PC-3 (cell line): ENCODE results near the gene TDRD7. TPM values are rescaled to one million over a fixed set of nuclear protein-coding genes. Genes with fewer than 3 reads are reported as not detected.

Experiments used
- ATAC-seq: fragments of 200-7000 bp; cut with Tn5 transposase; 2 replicates; pipeline ENCODE4 v1.9.1; 2020; ENCODE audit warnings: mild to moderate bottlenecking, moderate library complexity
- BruUV-seq: library from RNA; stranded (reverse); fragments of 400-500 nt; replicated peaks from 2 replicates; lab custom pipeline; 2021; lab: Mats Ljungman, UMichigan
- CTCF ChIA-PET: fragments of 300-600 bp; sonication (Branson Sonifier 250); formaldehyde crosslinking; loops from one replicate; lab custom pipeline; 2022; ENCODE audit warnings: antibody characterized with exemption; lab: Charles Lee
- POLR2A ChIA-PET: fragments of 300-600 bp; sonication (Branson Sonifier 250); formaldehyde crosslinking; loops from one replicate; lab custom pipeline; 2022; ENCODE audit warnings: antibody characterized with exemption; ENCODE audit not compliant: unreplicated experiment; lab: Charles Lee
- DNase-seq: peaks from one replicate; pipeline ENCODE4 v3.0.0-alpha.2; 2015
- H2AFZ ChIP-seq: fragments of 300-600 bp; sonication (generic); 2 replicates; pipeline ENCODE4 v1.6.0; 2016; ENCODE audit warnings: antibody characterized with exemption, low read length
- H3F3A ChIP-seq: fragments of 300-600 bp; sonication (generic); one replicate; pipeline ENCODE4 v1.6.0; 2017; ENCODE audit warnings: antibody characterized with exemption, low read length, control low read depth, mild to moderate bottlenecking; ENCODE audit not compliant: unreplicated experiment
- H3K27ac ChIP-seq: fragments of 300-600 bp; sonication (generic); 2 replicates; pipeline ENCODE4 v1.5.1; 2016; ENCODE audit warnings: mild to moderate bottlenecking, low read length
- H3K27me3 ChIP-seq: fragments of 300-600 bp; sonication (generic); 2 replicates; pipeline ENCODE4 v1.6.1; 2016; ENCODE audit warnings: low read length, mixed read lengths
- H3K36me3 ChIP-seq: fragments of 300-600 bp; sonication (generic); 2 replicates; pipeline ENCODE4 v1.6.1; 2016; ENCODE audit warnings: low read depth, mixed run types, low read length, mixed read lengths
- H3K4me1 ChIP-seq: fragments of 300-600 bp; sonication (generic); 2 replicates; pipeline ENCODE4 v1.5.1; 2016; ENCODE audit warnings: low read length; ENCODE audit not compliant: insufficient read depth
- H3K4me2 ChIP-seq: fragments of 300-600 bp; sonication (generic); 2 replicates; pipeline ENCODE4 v1.6.0; 2016; ENCODE audit warnings: low read length
- H3K4me3 ChIP-seq: fragments of 300-600 bp; sonication (generic); 2 replicates; pipeline ENCODE4 v1.5.1; 2016; ENCODE audit warnings: mild to moderate bottlenecking, low read length, mixed read lengths
- H3K79me2 ChIP-seq: fragments of 300-600 bp; sonication (generic); 2 replicates; pipeline ENCODE4 v1.6.1; 2017; ENCODE audit warnings: low read length, mixed read lengths
- H3K9ac ChIP-seq: fragments of 300-600 bp; sonication (generic); 2 replicates; pipeline ENCODE4 v1.6.0; 2016; ENCODE audit warnings: mild to moderate bottlenecking, low read length
- H3K9me2 ChIP-seq: fragments of 300-600 bp; sonication (generic); replicated peaks from 2 replicates; pipeline ENCODE4 v1.6.1; 2016; ENCODE audit warnings: mixed run types, low read length, mixed read lengths
- H3K9me3 ChIP-seq: fragments of 300-600 bp; sonication (generic); 2 replicates; pipeline ENCODE4 v1.6.1; 2016; ENCODE audit warnings: low read length, mixed read lengths
- H4K20me1 ChIP-seq: fragments of 300-600 bp; sonication (generic); 2 replicates; pipeline ENCODE4 v1.6.1; 2016; ENCODE audit warnings: low read length, mixed read lengths
- CTCF ChIP-seq: fragments of 300-600 bp; sonication (generic); conservative IDR thresholded peaks from 2 replicates; pipeline ENCODE4 v1.5.1; 2017; ENCODE audit warnings: antibody characterized with exemption, low read depth, mild to moderate bottlenecking, low read length
- EZH2 ChIP-seq: fragments of 300-600 bp; sonication (generic); IDR thresholded peaks from one replicate; pipeline ENCODE4 v1.6.1; 2017; ENCODE audit warnings: antibody characterized with exemption, mild to moderate bottlenecking, low read length; ENCODE audit not compliant: unreplicated experiment
- EZH2phosphoT487 ChIP-seq: fragments of 300-600 bp; sonication (generic); IDR thresholded peaks from 2 replicates; pipeline ENCODE4 v1.6.1; 2018; ENCODE audit warnings: mild to moderate bottlenecking, antibody characterized with exemption, low read length, borderline replicate concordance
- intact Hi-C: fragments of 100-400 bp; cut with micrococcal nuclease; formaldehyde crosslinking; loops from 2 replicates; pipeline ENCODE4 v1.9.0; 2023
- total RNA-seq: library from RNA; depleted of rRNA; stranded (reverse); fragments of >200 nt; gene quantifications from 2 replicates; pipeline ENCODE4 v1.2.3, GENCODE V29; 2014

Gene TDRD7
- total RNA-seq, 1 experiment from 2014 or later = 4.2 TPM

- no peaks in the 10 kb centered on the region for H3F3A ChIP-seq
- DNase-seq (no peak), ATAC-seq (no peak)
- H3K4me1 ChIP-seq = peaks cover 4% of the 10 kb centered on the region; the same call in 1 of the 2 replicates
- intact Hi-C loops = no loop called here
- no peaks in the 10 kb centered on the region for H3K36me3 ChIP-seq
- CTCF ChIA-PET = no interaction called here
- no peak overlapping the region for H3K4me2 ChIP-seq
- H3K27me3 ChIP-seq = no peaks in the 10 kb centered on the region
- H3K9ac ChIP-seq = no peak overlapping the region
- TF ChIP-seq EZH2phosphoT487 = no peak
- no peak for TF ChIP-seq EZH2
- TF ChIP-seq CTCF = no peak
- no peak overlapping the region for H2AFZ ChIP-seq
- BruUV-seq = no TSS peak
- H3K27ac ChIP-seq = no peak overlapping the region
- POLR2A ChIA-PET = no interaction called here
- H3K79me2 ChIP-seq = no peaks in the 10 kb centered on the region
- no peaks in the 10 kb centered on the region for H3K9me3 ChIP-seq
- H4K20me1 ChIP-seq = no peaks in the 10 kb centered on the region
- H3K9me2 ChIP-seq = no peaks in the 10 kb centered on the region
- H3K4me3 ChIP-seq = no peak overlapping the region
Measured at GRCh38 chr9:97478301-97478981, 66.5 kb downstream of the TDRD7 start.

- Histone ChIP-seq H3K4me2 (no peak overlapping the region), H3K4me3 (no peak overlapping the region), H3K79me2 (no peaks in the 10 kb centered on the region), H2AFZ (no peak overlapping the region), H3K27ac (no peak overlapping the region), H3F3A (no peaks in the 10 kb centered on the region), H3K9me3 (no peaks in the 10 kb centered on the region), H3K36me3 (no peaks in the 10 kb centered on the region), H3K9ac (no peak overlapping the region), H3K4me1 (peaks cover 3% of the 10 kb centered on the region; the same call in 1 of the 2 replicates), H3K27me3 (no peaks in the 10 kb centered on the region), H4K20me1 (no peaks in the 10 kb centered on the region), H3K9me2 (no peaks in the 10 kb centered on the region)
- BruUV-seq = no TSS peak
- no peak for ATAC-seq
- TF ChIP-seq EZH2 (no peak), EZH2phosphoT487 (no peak), CTCF (no peak)
- DNase-seq = no peak
- ChIA-PET POLR2A (no interaction called here), CTCF (no interaction called here)
- intact Hi-C loops = no loop called here
Measured at GRCh38 chr9:97479496-97480159, 67.7 kb downstream of the TDRD7 start.

GRCh38 chr9:97480174-97480573 is 68.3 kb downstream of the TDRD7 start:
- Histone ChIP-seq H3K79me2 (no peaks in the 10 kb centered on the region), H3K9me3 (no peaks in the 10 kb centered on the region), H2AFZ (no peak overlapping the region), H3K4me2 (no peak overlapping the region), H3K36me3 (no peaks in the 10 kb centered on the region), H3K9me2 (no peaks in the 10 kb centered on the region), H3K27me3 (no peaks in the 10 kb centered on the region), H3K4me3 (no peak overlapping the region), H3K4me1 (no peaks in the 10 kb centered on the region), H3K9ac (no peak overlapping the region), H4K20me1 (no peaks in the 10 kb centered on the region), H3F3A (no peaks in the 10 kb centered on the region), H3K27ac (no peak overlapping the region)
- BruUV-seq = no TSS peak
- DNase-seq (no peak), ATAC-seq (no peak)
- ChIA-PET CTCF (no interaction called here), POLR2A (no interaction called here)
- no peak for TF ChIP-seq EZH2phosphoT487
- TF ChIP-seq EZH2 = no peak
- TF ChIP-seq CTCF = no peak
- intact Hi-C loops = no loop called here
